Activated CD4-positive, alpha-beta T cell treated with anti-CD3 and anti-CD28 coated beads for 36 hours (primary cell): ENCODE results near the gene CALCOCO2. TPM values are rescaled to one million over a fixed set of nuclear protein-coding genes. Genes with fewer than 3 reads are reported as not detected.
A peak's percentile ranks its signal among the peaks of the same experiment; 100 is the strongest.
"Not testable (repeated sequence)": the region's sequence is repeated elsewhere in the genome, so short reads cannot be mapped to it uniquely, and the experiment has no call there.

Experiments used
- ATAC-seq: fragments of 200-7000 bp; cut with Tn5 transposase; one replicate; pipeline ENCODE4 v1.10.0; 2021; ENCODE audit warnings: mild to moderate bottlenecking, moderate library complexity
- CTCF ChIA-PET: fragments of 350-600 bp; sonication (Branson Sonifier 250); formaldehyde crosslinking; loops from one replicate; lab custom pipeline; 2021; ENCODE audit warnings: antibody characterized with exemption; lab: Charles Lee
- POLR2A ChIA-PET: fragments of 350-600 bp; sonication (Branson Sonifier 250); formaldehyde crosslinking; loops from one replicate; lab custom pipeline; 2021; ENCODE audit warnings: antibody characterized with exemption, inconsistent platforms; lab: Charles Lee
- DNase-seq: peaks from one replicate; pipeline ENCODE4 v3.0.0-alpha.2; 2020
- H3K27ac Mint-ChIP-seq: one replicate; pipeline ENCODE4 v1.8.0; 2021; ENCODE audit warnings: mixed read lengths
- H3K27me3 Mint-ChIP-seq: one replicate; pipeline ENCODE4 v1.8.0; 2021; ENCODE audit warnings: mixed read lengths
- H3K36me3 Mint-ChIP-seq: one replicate; pipeline ENCODE4 v1.8.0; 2021; ENCODE audit warnings: low read depth, mixed read lengths
- H3K4me1 Mint-ChIP-seq: one replicate; pipeline ENCODE4 v1.8.0; 2021; ENCODE audit warnings: mixed read lengths
- H3K4me3 Mint-ChIP-seq: one replicate; pipeline ENCODE4 v1.8.0; 2021; ENCODE audit warnings: mild to moderate bottlenecking, moderate library complexity, mixed read lengths
- H3K9me3 Mint-ChIP-seq: one replicate; pipeline ENCODE4 v1.8.0; 2021; ENCODE audit warnings: low read depth, mixed read lengths
- intact Hi-C, 2 experiments: fragments of 100-400 bp; cut with DNase I in 1 of 2; cut with micrococcal nuclease in 1 of 2; formaldehyde crosslinking; loops; one replicate each; pipeline versions ENCODE4 v1.14.2 to v1.15.1; 2022 to 2024; cut with DNase I, micrococcal nuclease
- total RNA-seq, 2 experiments: library from RNA; stranded (reverse); gene quantifications; one replicate each; pipeline ENCODE4 v1.2.3, GENCODE V29; 2021

Gene CALCOCO2
- total RNA-seq, 2 experiments from 2014 or later, result 66.7 to 102 TPM

- Mint-ChIP-seq H3K27ac (no peak overlapping the region), H3K4me3 (no peak overlapping the region), H3K27me3 (peaks cover 9% of the 10 kb centered on the region), H3K36me3 (no peaks in the 10 kb centered on the region), H3K9me3 (no peaks in the 10 kb centered on the region), H3K4me1 (peaks cover 2% of the 10 kb centered on the region)
- POLR2A ChIA-PET, result interaction anchor here (0.5 kb wide), 1 partner anchor 37 kb away, joined by 3 read pairs; no protein-coding TSS in a partner anchor
- ATAC-seq (peak; percentile 78), DNase-seq (peak; percentile 82)
- CTCF ChIA-PET, result interaction anchor here (0.6 to 8.4 kb wide), 19 partner anchors 9 to 228 kb away, joined by 3 to 201 read pairs (median 5); partner anchors contain the start of gene TTLL6
- intact Hi-C loops, result loop anchor here (1.0 to 2.0 kb wide), 4 partner anchors 74 to 228 kb away; no protein-coding TSS in a partner anchor
Measured at GRCh38 chr17:48804936-48805411, 25.9 kb upstream of the CALCOCO2 start.

GRCh38 chr17:48809182-48809581, 21.7 kb upstream of the CALCOCO2 start:
- no peak for ATAC-seq
- CTCF ChIA-PET, result interaction anchor here (1.1 to 8.4 kb wide), 3 partner anchors 11 to 73 kb away, joined by 3 to 201 read pairs (median 4); no protein-coding TSS in a partner anchor
- H3K27me3 Mint-ChIP-seq, result no peaks in the 10 kb centered on the region
- H3K36me3 Mint-ChIP-seq, result no peaks in the 10 kb centered on the region
- DNase-seq, result no peak
- no peak overlapping the region for H3K4me3 Mint-ChIP-seq
- POLR2A ChIA-PET, result no interaction called here
- intact Hi-C loops, result no loop called here
- no peak overlapping the region for H3K27ac Mint-ChIP-seq
- peaks cover 2% of the 10 kb centered on the region for H3K4me1 Mint-ChIP-seq
- H3K9me3 Mint-ChIP-seq, result no peaks in the 10 kb centered on the region

GRCh38 chr17:48812001-48812400, 18.8 kb upstream of the CALCOCO2 start:
- CTCF ChIA-PET, result interaction anchor here (0.5 to 10.3 kb wide), 17 partner anchors 9 to 186 kb away, joined by 3 to 203 read pairs (median 4); partner anchors contain the start of gene PRAC2
- DNase-seq (no peak), ATAC-seq (no peak)
- Mint-ChIP-seq H3K4me1 (peaks cover 15% of the 10 kb centered on the region), H3K27me3 (peaks cover 20% of the 10 kb centered on the region), H3K4me3 (no peak overlapping the region), H3K36me3 (no peaks in the 10 kb centered on the region), H3K27ac (no peak overlapping the region), H3K9me3 (no peaks in the 10 kb centered on the region)
- intact Hi-C loops, result no loop called here
- POLR2A ChIA-PET, result interaction anchor here (0.5 kb wide), 1 partner anchor 32 kb away, joined by 3 read pairs; no protein-coding TSS in a partner anchor

- Mint-ChIP-seq H3K27me3 (peaks cover 34% of the 10 kb centered on the region), H3K36me3 (no peaks in the 10 kb centered on the region), H3K4me3 (no peak overlapping the region), H3K9me3 (no peaks in the 10 kb centered on the region), H3K4me1 (peaks cover 15% of the 10 kb centered on the region), H3K27ac (no peak overlapping the region)
- POLR2A ChIA-PET, result interaction anchor here (0.7 kb wide), 1 partner anchor 198 kb away, joined by 3 read pairs; no protein-coding TSS in a partner anchor
- ATAC-seq, result peak; percentile 45
- peak; percentile 72 for DNase-seq
- intact Hi-C loops, result loop anchor here (1.0 to 2.0 kb wide), 4 partner anchors 26 to 218 kb away; no protein-coding TSS in a partner anchor
- CTCF ChIA-PET, result interaction anchor here (0.7 to 10.3 kb wide), 16 partner anchors 8 to 137 kb away, joined by 3 to 203 read pairs (median 6); partner anchors contain the start of gene ATP5MC1
Measured at GRCh38 chr17:48814504-48814903, 16.3 kb upstream of the CALCOCO2 start.

DNA sequence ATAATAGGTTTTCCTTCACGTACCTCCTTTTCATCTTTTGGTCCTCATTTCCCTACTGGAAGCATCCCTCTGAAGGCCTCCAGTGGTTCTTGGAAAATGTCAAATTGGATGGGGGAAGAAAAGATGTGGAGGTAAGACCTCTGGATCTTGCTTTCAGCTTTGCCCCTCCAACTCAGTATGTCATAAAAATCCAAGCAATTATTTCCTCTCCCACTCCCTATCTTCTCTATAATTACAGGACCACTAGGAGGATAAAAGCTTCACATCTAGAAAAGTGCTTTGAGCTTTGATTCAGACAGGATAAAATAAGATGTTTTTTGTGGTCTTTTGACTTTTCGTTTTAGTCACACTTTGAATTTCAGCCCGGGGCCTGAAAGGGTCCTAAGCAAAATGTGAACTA, 15.5 kb upstream of the CALCOCO2 start:
- Mint-ChIP-seq H3K4me1 (peaks cover 15% of the 10 kb centered on the region), H3K36me3 (no peaks in the 10 kb centered on the region), H3K9me3 (no peaks in the 10 kb centered on the region), H3K27me3 (peaks cover 34% of the 10 kb centered on the region), H3K4me3 (no peak overlapping the region), H3K27ac (no peak overlapping the region)
- intact Hi-C loops, result loop anchor here (1.0 to 2.0 kb wide), 3 partner anchors 25 to 217 kb away; no protein-coding TSS in a partner anchor
- ATAC-seq, result no peak
- ChIA-PET CTCF (interaction anchor here (0.6 to 10.3 kb wide), 28 partner anchors 9 to 1705 kb away, joined by 3 to 203 read pairs (median 4); partner anchors contain the start of genes ATP5MC1 and CALCOCO2), POLR2A (no interaction called here)
- DNase-seq, result no peak

- ATAC-seq (no peak), DNase-seq (no peak)
- no peaks in the 10 kb centered on the region for H3K36me3 Mint-ChIP-seq
- intact Hi-C loops, result no loop called here
- peaks cover 15% of the 10 kb centered on the region for H3K4me1 Mint-ChIP-seq
- POLR2A ChIA-PET, result interaction anchor here (0.5 kb wide), 1 partner anchor 132 kb away, joined by 3 read pairs; no protein-coding TSS in a partner anchor
- H3K9me3 Mint-ChIP-seq, result no peaks in the 10 kb centered on the region
- H3K27ac Mint-ChIP-seq, result no peak overlapping the region
- peak overlapping the region; percentile 63 for H3K4me3 Mint-ChIP-seq
- CTCF ChIA-PET, result interaction anchor here (0.7 to 10.3 kb wide), 23 partner anchors 10 to 791 kb away, joined by 3 to 203 read pairs (median 6); partner anchors contain the start of genes ATP5MC1 and CALCOCO2
- peaks cover 35% of the 10 kb centered on the region for H3K27me3 Mint-ChIP-seq
Measured at GRCh38 chr17:48816438-48816773, 14.4 kb upstream of the CALCOCO2 start.

DNA sequence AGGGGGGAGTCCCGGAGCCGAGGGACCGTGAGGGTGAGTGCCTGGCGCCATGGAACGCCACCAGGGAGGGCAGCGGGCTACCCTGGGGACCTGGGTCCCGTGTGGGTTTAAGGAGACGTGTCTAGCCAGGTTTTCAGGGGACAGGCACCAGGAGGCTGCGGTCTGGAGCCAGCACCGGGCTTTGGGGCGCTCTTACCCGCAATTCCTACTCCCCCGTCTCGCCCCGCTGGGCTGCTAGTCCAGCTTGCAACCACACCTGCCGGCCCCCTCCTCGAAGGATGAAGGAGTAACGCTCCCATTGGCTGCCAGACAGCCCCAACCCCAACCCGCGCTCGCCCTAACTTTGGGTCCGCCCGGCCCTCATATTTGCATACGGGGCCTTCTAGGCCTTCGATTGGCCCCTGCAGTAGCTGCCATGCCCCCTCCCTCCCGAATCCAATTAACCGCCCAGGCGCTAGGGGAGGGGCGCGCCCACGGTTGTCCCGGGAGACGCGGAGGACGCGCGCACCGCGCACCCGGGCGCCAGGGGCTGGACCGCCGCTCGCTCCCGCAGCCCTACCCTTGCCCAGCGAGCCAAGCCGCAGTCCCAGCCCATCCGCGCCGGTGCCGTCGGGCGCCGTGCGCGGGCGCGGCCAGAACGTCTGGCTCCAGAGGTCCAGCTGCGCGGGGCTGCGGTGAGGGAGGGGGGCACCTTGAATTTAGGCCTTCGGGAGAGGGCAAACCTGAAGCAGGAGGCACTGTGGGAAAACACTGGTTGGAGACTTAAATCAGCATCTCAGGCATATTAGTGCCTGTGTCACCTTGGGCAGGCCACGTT, 13.9 kb upstream of the CALCOCO2 start, which contains the start of gene TTLL6:
TSS of gene TTLL6 (minus strand) at position 456 of the 817 bp plus-strand sequence. CDS start at position 299, 157 bp downstream.
- H3K27me3 Mint-ChIP-seq, result peaks cover 35% of the 10 kb centered on the region
- H3K4me3 Mint-ChIP-seq, result peak within 1 kb of the TSS; percentile 63
- H3K4me1 Mint-ChIP-seq, result peaks cover 15% of the 10 kb centered on the region
- CTCF ChIA-PET, result interaction anchor here (0.8 to 10.3 kb wide), 11 partner anchors 13 to 215 kb away, joined by 3 to 203 read pairs (median 8); partner anchors contain the start of genes ATP5MC1 and CALCOCO2
- POLR2A ChIA-PET, result interaction anchor here (0.5 kb wide), 1 partner anchor 132 kb away, joined by 3 read pairs; no protein-coding TSS in a partner anchor
- no peaks in the 10 kb centered on the region for H3K36me3 Mint-ChIP-seq
- H3K27ac Mint-ChIP-seq, result no peak within 1 kb of the TSS
- ATAC-seq, result peak; percentile 93
- DNase-seq, result peak; percentile 80
- no peaks in the 10 kb centered on the region for H3K9me3 Mint-ChIP-seq
- intact Hi-C loops, result loop anchor here in 1 of 2 experiments (1.0 kb wide), 1 partner anchor 14 kb away; the partner anchor contains the start of gene CALCOCO2

- DNase-seq (no peak), ATAC-seq (no peak)
- CTCF ChIA-PET, result interaction anchor here (0.7 to 10.3 kb wide), 5 partner anchors 12 to 67 kb away, joined by 3 to 203 read pairs (median 21); partner anchors contain the start of gene CALCOCO2
- Mint-ChIP-seq H3K27ac (no peak overlapping the region), H3K4me3 (no peak overlapping the region), H3K4me1 (peaks cover 15% of the 10 kb centered on the region), H3K27me3 (peaks cover 38% of the 10 kb centered on the region), H3K36me3 (no peaks in the 10 kb centered on the region), H3K9me3 (no peaks in the 10 kb centered on the region)
- intact Hi-C loops, result no loop called here
- POLR2A ChIA-PET, result no interaction called here
Measured at GRCh38 chr17:48818361-48818841, 12.4 kb upstream of the CALCOCO2 start.

- intact Hi-C loops, result no loop called here
- no peak for DNase-seq
- no peak for ATAC-seq
Measured at GRCh38 chr17:48819466-48819865, 11.4 kb upstream of the CALCOCO2 start.

GRCh38 chr17:48820936-48821335, 9.9 kb upstream of the CALCOCO2 start:
- CTCF ChIA-PET, result interaction anchor here (0.7 to 1.4 kb wide), 3 partner anchors 11 to 58 kb away, joined by 3 to 8 read pairs (median 4); no protein-coding TSS in a partner anchor
- H3K4me3 Mint-ChIP-seq, H3K9me3 Mint-ChIP-seq, H3K4me1 Mint-ChIP-seq, H3K27ac Mint-ChIP-seq, intact Hi-C loops, POLR2A ChIA-PET, DNase-seq, ATAC-seq, H3K36me3 Mint-ChIP-seq: not testable (repeated sequence)
- H3K27me3 Mint-ChIP-seq, result peaks cover 28% of the 10 kb centered on the region

More at GRCh38 chr17:48819466-48819865, 11.4 kb upstream of the CALCOCO2 start:
- Mint-ChIP-seq H3K9me3 (no peaks in the 10 kb centered on the region), H3K27me3 (peaks cover 38% of the 10 kb centered on the region), H3K36me3 (no peaks in the 10 kb centered on the region), H3K4me1 (peaks cover 14% of the 10 kb centered on the region), H3K27ac (no peak overlapping the region), H3K4me3 (no peak overlapping the region)
- POLR2A ChIA-PET, result interaction anchor here (0.6 to 0.7 kb wide), 2 partner anchors 161 to 642 kb away, joined by 3 read pairs; no protein-coding TSS in a partner anchor
- CTCF ChIA-PET, result interaction anchor here (3.5 to 10.3 kb wide), 3 partner anchors 15 to 66 kb away, joined by 21 to 203 read pairs (median 21); no protein-coding TSS in a partner anchor
